ENCODE results near the gene AGRN. TPM values are rescaled to one million over a fixed set of nuclear protein-coding genes. Genes with fewer than 3 reads are reported as not detected.

The AGRN gene
- total and polyA plus RNA-seq, 7 donors = 2.8 to 54.4 (median 6.4) TPM

DNA sequence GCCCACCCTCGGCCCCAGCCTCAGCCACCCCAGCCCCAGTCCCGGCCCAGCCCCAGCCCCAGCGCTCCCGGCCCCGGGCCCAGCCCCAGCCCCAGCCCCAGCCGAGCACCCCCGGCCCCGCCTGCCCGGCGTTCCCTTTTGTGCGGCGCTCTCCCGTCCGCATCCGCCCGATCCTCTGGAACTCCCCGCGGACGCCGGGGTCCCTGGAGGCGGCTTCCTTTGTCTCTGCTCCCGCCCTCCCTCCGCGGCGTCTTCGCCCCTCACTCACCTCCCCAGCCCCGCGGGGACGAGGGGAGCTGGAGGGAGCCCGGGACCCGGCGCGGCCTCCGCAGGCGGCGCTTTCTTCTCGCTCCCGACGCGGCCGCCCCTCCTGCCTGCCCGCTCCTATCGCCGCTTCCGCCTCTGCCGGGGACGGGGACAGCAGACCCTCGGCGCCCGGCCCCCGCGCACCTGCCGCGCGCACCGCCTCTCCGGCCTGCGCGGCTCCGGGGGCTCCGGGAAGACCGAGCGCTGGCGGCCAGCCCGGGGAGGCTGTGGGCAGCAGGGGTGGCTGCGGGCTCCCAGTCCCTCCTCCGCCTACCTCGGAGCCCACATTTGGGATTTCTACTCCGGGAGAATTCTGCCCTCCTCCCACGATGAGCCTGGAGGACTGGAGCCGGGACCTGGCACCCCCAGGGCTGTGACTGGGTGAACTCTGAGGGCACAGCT lies 14.0 kb downstream of the AGRN start:
- DNase-seq = no peak
- no peaks in the 10 kb centered on the region for H3K9me3 ChIP-seq
- H3K27me3 ChIP-seq = peaks cover 25 to 63% (median 28%) of the 10 kb centered on the region in 3 donors
- no peak overlapping the region for H3K27ac ChIP-seq
- peak overlapping the region in 3 of 4 donors; percentile 35 to 55 (median 54) for H3K4me3 ChIP-seq
- H3K4me1 ChIP-seq = peaks cover 0 to 25% (median 21%) of the 10 kb centered on the region in 4 donors
- 9 to 21% methylated on average over 71 of the region's 71 CpGs for WGBS, 2 donors
- intact Hi-C loops (cut with DNase I) = loop anchor here (1.0 to 2.0 kb wide), 2 partner anchors 25 to 30 kb away; no protein-coding TSS in a partner anchor
- TF ChIP-seq POLR2AphosphoS5 (IDR thresholded peaks at IDR 0.05) = no peak
- TF ChIP-seq, protein P1, sequence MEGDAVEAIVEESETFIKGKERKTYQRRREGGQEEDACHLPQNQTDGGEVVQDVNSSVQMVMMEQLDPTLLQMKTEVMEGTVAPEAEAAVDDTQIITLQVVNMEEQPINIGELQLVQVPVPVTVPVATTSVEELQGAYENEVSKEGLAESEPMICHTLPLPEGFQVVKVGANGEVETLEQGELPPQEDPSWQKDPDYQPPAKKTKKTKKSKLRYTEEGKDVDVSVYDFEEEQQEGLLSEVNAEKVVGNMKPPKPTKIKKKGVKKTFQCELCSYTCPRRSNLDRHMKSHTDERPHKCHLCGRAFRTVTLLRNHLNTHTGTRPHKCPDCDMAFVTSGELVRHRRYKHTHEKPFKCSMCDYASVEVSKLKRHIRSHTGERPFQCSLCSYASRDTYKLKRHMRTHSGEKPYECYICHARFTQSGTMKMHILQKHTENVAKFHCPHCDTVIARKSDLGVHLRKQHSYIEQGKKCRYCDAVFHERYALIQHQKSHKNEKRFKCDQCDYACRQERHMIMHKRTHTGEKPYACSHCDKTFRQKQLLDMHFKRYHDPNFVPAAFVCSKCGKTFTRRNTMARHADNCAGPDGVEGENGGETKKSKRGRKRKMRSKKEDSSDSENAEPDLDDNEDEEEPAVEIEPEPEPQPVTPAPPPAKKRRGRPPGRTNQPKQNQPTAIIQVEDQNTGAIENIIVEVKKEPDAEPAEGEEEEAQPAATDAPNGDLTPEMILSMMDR (IDR thresholded peaks at IDR 0.05) = no peak
- no peaks in the 10 kb centered on the region for H3K36me3 ChIP-seq

DNA sequence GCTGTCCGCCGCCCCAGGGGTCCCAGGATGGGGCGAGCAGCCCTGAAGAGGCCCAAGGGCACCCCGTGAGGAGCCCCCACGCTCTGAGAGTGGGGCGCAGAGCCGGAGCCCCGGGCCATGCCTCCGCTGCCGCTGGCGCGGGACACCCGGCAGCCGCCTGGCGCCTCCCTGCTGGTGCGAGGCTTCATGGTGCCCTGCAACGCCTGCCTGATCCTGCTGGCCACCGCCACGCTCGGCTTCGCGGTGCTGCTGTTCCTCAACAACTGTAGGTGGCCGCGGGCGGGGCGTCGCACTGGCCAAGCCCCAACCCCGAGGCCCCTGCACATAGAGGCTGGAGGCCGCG lies 14.5 kb downstream of the AGRN start:
- no peak overlapping the region for H3K4me3 ChIP-seq
- H3K9me3 ChIP-seq = no peaks in the 10 kb centered on the region
- intact Hi-C loops (cut with DNase I) = no loop called here
- peaks cover 0 to 30% (median 23%) of the 10 kb centered on the region in 4 donors for H3K4me1 ChIP-seq
- no peaks in the 10 kb centered on the region for H3K36me3 ChIP-seq
- no peak for DNase-seq
- H3K27ac ChIP-seq = no peak overlapping the region
- peaks cover 25 to 68% (median 28%) of the 10 kb centered on the region in 3 donors for H3K27me3 ChIP-seq
- TF ChIP-seq EP300 (IDR thresholded peaks at IDR 0.05) (no peak), POLR2A (IDR thresholded peaks at IDR 0.05) (no peak), POLR2AphosphoS5 (IDR thresholded peaks at IDR 0.05) (no peak)
- TF ChIP-seq, protein P1 (IDR thresholded peaks at IDR 0.05) = no peak
- whole genome bisulfite sequencing, 2 donors = 70 to 88% methylated on average over 30 of the region's 30 CpGs

DNA sequence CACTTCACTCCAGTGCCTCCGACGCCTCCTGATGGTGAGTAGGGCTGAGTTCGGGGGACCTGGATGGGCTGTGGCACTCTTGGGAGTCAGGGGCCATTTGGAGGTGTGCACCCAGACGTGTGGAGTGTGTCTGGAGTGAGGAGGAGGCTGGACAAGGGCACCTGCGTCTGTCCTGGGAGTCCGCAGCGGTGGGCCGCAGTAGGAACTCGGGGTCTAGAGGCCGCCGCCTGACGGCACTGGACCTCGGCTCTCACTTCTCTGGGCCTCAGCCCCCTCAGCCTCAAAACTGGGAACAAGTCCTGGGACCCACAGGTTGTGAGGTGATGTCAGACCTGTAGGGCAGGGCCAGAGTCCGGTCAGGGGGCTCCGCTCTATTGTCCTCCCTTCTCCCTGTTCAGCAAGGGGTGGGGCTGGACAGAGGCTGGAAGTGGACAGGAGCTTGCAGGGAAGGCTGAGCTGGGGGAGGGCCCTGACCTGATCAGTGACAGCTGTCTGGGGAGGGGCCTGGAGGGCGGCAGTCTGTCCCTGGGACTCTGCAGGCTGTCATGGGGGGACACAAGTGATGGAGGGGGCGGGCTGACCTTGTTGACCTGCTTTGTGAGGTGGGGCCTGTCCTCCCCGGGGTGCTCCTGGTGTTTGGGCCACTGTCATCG lies 15.5 kb downstream of the AGRN start:
- DNase-seq = no peak
- Histone ChIP-seq H3K36me3 (no peaks in the 10 kb centered on the region), H3K9me3 (no peaks in the 10 kb centered on the region), H3K4me1 (peaks cover 0 to 40% (median 33%) of the 10 kb centered on the region in 4 donors), H3K4me3 (no peak overlapping the region), H3K27me3 (peaks cover 25 to 70% (median 28%) of the 10 kb centered on the region in 3 donors), H3K27ac (no peak overlapping the region)
- TF ChIP-seq EP300 (IDR thresholded peaks at IDR 0.05) = no peak
- TF ChIP-seq, protein P1 (IDR thresholded peaks at IDR 0.05) = no peak
- no peak for TF ChIP-seq POLR2AphosphoS5 (IDR thresholded peaks at IDR 0.05)
- TF ChIP-seq POLR2A (IDR thresholded peaks at IDR 0.05) = no peak
- WGBS, 2 donors = 86 to 94% methylated on average over 19 of the region's 19 CpGs
- intact Hi-C loops (cut with DNase I) = no loop called here

DNA sequence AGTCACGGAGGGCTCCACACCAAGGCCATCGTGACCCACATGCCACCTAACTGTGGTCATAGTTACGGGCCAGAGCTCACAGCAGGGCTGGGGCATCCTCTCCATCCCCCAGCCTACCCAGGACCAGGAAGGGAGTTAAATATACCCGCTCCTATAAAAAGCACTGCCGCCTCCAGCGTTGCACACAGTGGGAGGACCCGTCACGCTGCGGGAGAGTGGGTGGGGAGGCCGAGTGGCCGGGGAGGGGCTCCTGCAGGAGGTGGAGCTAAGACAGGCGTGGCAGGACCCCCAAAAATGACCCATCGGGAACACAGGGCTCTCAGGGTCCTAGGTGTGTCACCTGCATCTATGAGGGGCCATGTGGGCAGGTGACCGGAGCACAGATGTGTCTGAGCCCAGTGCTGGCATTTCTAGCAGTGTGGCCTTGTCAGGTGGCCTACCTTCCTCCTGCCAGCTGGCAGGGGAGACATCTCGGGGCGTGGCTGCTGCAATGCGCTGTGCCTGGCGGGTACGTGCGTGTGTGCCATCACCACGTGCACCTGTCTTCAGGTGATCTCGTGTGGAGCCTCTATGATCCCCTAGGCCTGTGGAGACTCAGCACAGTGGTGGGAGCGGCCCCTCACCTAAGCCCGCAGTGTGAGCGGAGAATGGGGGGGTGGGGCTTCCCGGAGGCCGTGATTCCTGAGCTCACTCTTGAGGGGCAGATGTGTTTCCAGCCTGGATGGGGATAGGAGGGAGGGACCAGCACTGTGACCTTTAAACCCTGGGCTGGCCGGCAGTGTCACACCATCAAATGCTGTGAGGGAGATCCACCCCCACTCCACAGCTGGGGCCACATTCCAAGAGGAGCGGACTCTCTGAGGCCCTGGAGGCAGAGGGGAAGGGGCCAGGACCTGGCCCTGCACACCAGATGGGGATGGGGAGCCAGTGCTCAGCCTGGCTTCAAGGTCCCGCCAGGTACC lies 17.7 kb downstream of the AGRN start:
- Histone ChIP-seq H3K27ac (no peak overlapping the region), H3K36me3 (no peaks in the 10 kb centered on the region), H3K9me3 (no peaks in the 10 kb centered on the region), H3K27me3 (peaks cover 22 to 54% (median 24%) of the 10 kb centered on the region in 3 donors), H3K4me3 (no peak overlapping the region), H3K4me1 (peaks cover 0 to 43% (median 33%) of the 10 kb centered on the region in 4 donors)
- 48 to 80% methylated on average over 30 of the region's 30 CpGs for WGBS, 2 donors
- DNase-seq = no peak
- TF ChIP-seq, protein P1 (IDR thresholded peaks at IDR 0.05) = no peak
- TF ChIP-seq POLR2A (IDR thresholded peaks at IDR 0.05) (no peak), EP300 (IDR thresholded peaks at IDR 0.05) (no peak), POLR2AphosphoS5 (IDR thresholded peaks at IDR 0.05) (no peak)
- intact Hi-C loops (cut with DNase I) = no loop called here
